HG02884 (cell line): ENCODE data around the gene XPO1.

ENCODE experiments used
- ATAC-seq: cut with Tn5 transposase; IDR thresholded peaks from one replicate; pipeline ENCODE4 v1.9.1; 2021; ENCODE audit warnings: mild to moderate bottlenecking, moderate library complexity; ENCODE audit not compliant: unreplicated experiment

The XPO1 gene

DNA sequence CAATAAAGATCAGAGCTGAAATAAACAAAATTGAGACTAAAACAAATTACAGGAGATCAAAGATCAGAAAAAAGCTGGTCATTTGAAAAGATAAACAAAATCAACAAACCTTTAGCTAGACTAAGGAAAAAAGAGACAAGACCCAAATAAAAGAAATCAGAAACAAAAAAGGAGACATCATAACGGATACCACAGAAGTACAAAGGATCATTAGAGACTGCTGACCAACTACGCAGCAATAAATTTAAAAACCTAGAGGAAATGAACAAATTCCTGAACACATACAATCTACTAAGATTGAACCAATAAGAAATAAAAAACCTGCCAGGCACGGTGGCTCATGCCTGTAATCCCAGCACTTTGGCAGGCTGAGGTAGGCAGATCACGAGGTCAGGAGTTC is 101.0 kb downstream of the XPO1 start:
- no peak for ATAC-seq

DNA sequence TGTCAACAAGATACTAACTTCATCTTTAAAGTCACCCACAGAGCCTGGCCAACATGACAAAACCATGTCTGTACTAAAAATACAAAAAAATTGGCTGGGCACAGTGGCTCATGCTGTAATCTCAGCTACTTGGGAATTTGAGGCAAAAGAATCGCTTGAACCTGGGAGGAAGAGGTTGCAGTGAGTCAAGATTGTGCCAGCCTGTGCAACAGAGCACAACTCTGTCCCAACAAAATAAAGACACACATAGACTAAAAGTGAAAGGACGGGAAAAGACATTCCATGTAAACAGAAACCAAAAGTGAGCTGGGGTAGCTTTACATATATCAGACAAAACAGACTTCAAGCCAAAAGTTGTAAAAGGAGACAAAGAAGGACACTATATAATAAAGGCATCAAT is 102.1 kb downstream of the XPO1 start:
- ATAC-seq = no peak

DNA sequence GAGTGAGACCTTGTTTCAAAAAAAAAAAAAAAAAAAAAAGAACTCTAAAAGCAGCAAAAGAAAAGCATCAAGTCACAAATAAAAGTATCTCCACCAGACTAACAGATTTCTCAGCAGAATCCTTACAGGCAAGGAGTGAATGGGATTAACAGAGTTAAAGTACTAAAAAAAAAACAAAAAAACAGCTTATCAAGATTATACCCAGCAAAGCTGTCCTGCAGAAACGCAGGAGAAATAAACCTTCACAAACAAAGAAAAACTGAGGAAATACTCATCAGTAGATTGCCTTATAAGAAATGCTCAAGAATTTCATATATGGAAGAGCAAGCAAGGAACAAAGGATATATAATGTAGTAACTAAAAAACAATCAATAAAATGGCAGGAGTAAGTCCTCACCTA is 102.9 kb downstream of the XPO1 start:
- no peak for ATAC-seq

DNA sequence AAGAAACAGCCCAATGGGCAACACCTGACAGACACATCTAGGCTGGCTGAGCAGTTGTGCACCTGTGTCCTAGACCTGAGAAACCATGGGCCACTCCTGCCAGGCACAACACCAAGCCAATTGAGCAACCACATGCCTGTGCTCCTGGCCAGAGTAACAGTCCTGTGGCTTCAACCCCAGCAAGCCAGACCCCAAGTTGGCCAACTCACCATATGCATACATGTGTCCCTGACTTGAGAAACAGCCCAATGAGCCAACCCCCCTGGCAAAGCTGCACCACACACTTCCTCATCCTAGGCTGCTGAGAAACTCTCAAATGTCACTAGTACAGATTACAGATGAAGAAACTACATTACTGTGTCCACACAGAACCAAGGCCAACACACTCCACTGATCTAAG is 103.8 kb downstream of the XPO1 start:
- ATAC-seq = no peak

DNA sequence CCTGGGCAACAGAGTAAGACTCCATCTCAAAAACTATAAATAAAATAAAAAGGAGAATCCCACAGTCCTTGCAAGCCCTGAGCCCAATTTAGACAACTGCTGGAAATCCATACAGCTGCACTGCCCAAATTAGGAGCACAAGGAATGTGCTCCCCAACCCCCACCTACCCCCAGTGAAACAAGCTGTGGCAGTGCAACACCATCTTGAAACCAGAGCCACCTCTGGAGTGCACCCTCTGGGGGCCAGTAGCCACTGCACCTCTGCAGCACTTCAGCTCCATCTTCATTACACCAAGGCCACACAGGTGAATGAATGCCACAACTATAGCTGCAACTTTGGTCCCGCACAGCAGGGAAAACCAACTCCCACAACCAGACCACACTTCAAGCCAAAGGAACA is 104.5 kb downstream of the XPO1 start:
- ATAC-seq = no peak

DNA sequence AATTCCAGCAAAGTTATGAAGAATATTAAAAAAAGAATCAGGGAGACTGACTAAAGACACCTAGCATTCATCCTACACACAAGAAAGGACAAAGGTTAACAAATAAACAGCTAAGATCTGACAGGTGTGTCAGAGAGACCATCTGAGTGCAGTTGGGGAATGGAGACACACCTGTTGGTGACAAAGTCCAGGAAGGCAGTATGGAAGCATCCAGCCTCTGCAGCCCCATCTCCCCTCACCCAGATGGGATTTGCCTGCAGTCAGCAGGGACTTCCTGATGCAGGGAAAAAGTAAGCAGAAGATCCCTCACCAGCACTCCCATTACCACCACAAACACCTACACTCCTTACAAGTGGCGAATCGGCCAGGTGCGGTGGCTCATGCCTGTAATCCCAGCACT is 105.2 kb downstream of the XPO1 start:
- ATAC-seq = no peak

DNA sequence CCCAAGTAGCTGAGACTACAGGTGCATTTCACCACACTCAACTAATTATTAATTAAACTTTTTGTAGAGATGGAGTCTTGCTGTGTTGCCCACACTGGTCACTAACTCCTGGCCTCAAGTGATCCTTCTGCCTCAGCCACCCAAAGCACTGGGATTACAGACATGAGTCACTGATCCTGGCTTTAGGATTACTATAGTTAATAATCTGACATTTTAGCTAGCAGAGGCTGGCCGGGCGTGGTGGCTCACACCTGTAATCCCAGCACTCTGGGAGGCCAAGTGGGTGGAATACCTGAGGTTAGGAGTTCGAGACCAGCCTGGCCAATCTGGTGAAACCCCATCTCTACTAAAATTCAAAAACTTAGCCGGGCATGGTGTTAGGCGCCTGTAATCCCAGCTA is 106.8 kb downstream of the XPO1 start:
- no peak for ATAC-seq
